GM18519 (cell line): ENCODE data around the gene SOX18.

ENCODE experiments used
- ATAC-seq: cut with Tn5 transposase; IDR thresholded peaks from one replicate; pipeline ENCODE4 v1.9.1; 2021; ENCODE audit warnings: mild to moderate bottlenecking, moderate library complexity; ENCODE audit not compliant: unreplicated experiment, low FRiP score

Gene SOX18

GRCh38 chr20:64039293-64040160 lies 9.9 kb downstream of the SOX18 start:
- no peak for ATAC-seq

DNA sequence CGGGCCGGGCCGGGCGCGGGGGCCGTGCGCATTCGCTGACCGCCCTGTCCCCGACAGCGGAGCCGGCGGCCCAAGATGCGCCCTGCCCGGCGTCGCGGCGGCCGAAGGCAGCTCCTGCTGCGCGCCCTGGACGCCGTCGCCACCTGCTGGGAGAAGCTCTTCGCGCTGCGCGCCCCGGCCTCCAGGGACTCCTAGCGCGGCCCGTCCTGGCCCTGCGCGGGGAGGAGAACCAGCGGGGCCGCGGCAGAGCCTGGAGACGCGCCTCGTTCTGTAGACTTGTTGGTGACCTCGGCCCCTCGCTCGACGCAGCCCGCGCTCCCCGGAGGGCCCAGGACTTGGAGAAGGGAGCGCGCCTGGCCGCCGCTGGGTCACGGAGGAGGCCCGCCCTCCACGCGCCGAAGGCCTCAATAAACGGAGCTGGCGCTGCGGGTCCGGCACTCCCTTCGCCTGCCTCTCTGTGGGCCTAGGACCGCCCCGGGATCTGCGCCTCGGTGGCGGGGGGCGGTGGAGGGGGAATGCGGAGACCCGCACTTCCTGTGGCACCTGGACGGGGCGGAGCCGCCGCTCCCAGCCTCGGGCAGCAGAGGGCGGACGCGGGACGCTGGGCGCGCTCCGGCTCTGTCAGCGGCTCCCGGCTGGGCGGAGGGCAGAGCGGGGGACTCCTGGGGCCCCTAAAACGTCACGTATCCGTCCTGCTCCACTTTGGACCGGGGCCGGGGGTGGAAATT lies 10.7 kb downstream of the SOX18 start:
- no peak for ATAC-seq

GRCh38 chr20:64038224-64038564 lies 11.2 kb downstream of the SOX18 start:
- no peak for ATAC-seq

DNA sequence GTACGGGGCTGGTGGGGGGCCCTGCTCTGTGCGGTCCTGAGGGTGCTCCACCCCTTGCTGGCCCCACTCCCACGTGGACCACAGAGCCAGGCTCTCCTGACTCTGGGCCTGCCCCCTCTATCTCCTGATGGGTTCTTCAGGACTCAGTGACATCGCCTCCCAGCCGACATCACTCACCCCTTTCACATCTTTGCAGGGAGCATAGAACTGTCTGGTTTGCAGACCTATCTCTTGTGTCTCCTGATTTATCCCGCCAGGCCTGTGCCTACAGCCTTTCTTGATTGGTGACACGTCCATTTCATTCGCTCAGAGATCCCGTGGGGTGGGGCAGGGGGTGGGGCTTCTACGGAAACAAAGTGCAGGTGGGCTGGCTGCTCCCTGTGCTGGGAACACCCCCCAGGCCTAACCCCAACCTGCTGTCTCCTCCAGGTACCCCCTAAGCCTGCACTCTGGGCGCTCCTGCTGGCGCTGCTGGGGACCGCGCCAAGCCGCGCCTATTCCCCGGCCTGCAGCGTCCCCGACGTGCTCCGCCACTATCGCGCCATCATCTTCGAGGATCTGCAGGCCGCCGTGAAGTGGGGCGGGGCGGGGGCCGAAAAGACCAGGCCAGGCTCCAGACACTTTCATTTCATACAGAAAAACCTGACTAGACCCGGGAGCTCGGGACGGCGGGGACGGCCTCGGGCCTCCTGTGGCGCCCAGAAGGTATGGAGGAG lies 11.8 kb downstream of the SOX18 start:
- ATAC-seq: no peak

GRCh38 chr20:64037199-64037497 lies 12.3 kb downstream of the SOX18 start:
- no peak for ATAC-seq

DNA sequence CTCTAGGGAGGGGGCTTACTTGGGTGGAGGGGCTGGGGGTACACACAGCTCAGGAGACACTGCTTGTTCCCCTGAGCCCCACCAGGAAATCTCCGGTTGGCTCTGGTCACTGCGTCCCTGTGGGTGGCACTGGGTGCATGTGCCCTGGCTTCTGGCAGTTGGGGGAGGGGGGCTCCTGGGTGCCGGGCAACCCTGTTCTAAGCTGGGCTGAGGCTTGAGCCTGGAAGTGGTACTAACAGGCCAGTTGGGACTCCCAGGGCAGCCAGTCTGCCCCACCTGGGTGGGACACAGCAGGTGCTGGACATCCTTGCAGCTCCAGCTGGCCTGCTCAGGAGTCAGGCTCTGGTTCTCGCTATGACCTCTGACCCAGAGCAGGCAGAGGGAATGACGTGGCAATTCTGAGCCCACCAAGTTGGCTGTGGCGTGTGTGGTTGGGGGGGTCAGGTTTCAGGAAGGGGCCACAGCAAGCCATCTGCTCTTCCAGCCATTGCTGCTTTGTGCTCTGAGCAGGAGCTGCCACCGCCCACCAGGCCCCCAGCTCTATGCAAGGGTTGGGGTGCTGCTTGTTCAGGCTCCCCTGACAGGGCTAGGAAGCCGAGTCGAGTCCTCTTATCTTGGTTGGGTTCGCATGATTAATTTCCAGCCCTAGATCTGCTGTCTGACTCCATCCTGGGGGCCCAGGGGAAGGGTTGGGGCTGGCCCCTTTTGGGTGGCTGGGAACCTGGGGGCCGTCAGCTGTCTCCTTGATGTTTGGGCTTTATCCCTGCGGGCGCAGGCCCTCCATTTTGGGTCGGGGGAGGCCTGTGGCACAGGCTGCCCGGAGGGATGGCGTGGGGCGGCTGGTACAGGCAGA lies 12.9 kb downstream of the SOX18 start:
- ATAC-seq: no peak

- ATAC-seq: no peak
Measured at GRCh38 chr20:64035933-64036345, 13.5 kb downstream of the SOX18 start, which contains the start of gene C20orf204. TSS of gene C20orf204 (plus strand) at chr20:64036182. CDS start at chr20:64036324, 142 bp downstream.

DNA sequence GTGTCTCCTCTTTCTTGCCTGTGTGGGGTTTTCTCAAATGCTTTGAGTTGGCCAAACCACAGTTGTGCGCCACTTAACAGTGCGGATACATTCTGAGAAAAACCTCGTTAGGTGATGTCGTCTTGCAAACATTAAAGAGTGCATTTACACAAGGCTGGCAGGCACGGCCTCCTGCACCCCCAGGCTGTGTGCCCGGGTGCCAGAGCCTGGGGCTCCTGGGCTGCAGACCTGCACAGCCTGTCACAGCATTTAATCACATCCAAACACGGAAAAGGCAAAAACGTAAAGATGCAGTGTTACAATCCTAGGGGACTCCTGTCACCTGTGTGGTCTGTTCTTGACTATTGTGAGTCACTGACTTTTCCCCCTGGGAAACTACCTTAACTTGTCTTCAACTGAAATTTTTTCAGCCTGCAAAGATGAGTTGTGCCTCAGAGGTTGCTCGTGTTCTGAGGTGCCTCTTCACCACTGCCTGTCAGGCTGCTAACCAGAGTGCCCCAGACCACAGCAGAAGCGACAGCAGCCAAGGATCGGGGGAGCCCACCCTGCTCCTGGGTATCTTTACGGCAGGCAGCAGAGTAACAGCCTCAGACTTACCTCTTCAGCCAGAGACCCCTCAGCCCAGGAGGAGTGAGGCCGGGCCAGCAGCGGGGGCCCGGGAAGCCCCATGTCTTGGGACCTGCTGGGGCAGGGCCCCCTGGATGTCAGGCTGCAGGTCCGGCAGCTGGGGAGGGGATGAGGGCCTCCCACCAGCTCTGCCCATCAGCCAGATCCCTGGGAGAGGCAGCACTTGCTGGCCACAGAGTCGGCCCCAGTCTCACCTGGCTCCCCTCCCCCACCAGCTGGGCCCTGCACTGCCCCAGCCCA lies 14.1 kb downstream of the SOX18 start:
- ATAC-seq: no peak

DNA sequence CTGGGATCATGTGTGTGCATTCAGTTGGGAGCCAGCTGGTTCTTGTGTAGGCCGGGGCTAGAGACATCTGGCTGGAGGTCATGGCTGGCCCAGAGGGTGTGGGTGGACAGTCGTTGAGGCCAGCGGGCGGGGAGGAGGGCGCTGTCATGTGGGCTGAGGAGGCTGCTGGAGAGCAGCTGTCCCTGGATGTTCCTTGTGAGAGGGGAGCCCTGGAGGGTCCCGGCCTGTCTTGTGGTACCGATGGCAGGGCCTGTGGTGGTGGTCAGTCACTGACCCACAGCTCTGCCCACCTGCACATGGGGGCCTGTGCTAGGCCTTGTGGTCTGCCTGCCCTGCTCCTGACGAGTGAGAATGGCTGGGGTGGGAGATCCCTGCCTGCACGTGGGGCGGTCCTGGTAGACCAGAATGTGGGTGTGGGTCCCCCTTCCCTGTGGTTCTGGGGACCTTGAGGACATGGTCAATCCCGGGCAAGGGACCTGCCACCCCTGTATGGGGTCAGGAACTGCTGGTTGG lies 15.4 kb downstream of the SOX18 start:
- no peak for ATAC-seq

- no peak for ATAC-seq
Measured at GRCh38 chr20:64032706-64033624, 16.5 kb downstream of the SOX18 start.

GRCh38 chr20:64031822-64032314 lies 17.6 kb downstream of the SOX18 start:
- no peak for ATAC-seq

- no peak for ATAC-seq
Measured at GRCh38 chr20:64030371-64031134, 18.9 kb downstream of the SOX18 start.

DNA sequence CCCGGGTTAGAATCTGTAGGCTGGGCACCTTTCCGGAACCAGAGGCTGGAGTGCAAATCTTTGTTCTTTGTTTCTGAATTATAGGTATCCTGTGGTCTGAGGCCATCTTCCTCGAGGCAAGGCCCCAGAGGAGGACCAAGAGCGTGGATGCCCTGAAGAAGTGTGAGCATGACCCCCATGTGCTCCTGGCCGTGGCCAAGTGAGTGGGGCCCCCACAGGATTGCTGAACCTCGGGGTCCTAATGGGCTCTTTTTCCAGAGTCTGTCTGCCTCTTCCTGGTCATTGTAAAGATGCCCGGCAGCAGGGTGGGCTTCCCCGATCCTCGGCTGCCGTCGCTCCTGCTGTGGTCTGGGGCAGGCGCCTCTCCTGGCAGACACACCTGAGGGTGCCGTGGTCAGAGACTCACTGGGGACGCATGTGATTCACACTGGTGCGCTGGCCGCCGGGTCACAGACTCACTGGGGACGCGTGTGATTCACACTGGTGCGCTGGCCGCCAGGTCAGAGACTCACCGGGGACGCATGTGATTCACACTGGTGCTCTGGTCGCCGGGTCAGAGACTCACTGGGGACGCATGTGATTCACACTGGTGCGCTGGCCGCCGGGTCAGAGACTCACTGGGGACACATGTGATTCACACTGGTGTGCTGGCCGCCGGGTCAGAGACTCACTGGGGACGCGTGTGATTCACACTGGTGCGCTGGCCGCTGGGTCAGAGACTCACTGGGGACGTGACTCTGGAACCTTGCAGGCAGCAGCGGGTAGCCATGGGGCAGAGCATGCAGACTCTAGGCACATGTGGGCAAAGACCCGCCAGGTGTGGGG lies 19.9 kb downstream of the SOX18 start:
- ATAC-seq: no peak

DNA sequence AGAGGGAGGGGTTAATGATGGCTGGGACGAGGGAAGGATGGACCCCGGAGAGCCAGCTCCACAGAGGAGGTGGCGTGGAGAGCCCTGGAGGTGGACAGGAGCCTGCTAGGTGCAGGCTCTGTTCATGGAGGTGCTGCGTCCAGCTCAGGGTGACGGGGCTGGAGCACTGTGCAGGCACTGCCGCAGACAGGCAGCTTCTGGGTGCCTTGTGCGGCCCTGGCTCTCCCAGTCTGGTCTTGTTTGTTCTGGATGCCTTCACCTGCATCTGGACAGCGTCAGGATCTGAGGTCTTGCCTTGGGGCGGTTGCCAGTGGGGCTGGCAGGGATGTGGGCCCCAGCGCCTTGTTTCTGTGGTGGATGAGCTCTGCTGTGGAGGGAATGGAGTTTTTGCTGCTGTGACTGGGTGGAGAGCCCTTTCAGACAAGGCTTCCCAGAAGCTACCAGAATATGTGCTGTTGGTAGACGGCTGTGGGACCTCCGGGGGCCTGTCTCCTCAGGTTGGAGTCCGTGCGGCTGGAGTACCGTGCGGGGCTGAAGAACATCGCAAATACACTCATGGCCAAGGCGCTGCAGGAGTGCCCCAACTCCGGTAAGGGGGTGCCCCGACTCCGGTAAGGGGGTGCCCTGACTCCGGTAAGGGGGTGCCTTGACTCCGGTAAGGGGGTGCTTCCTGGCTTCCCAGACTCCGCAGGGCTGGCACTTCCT lies 21.3 kb downstream of the SOX18 start:
- ATAC-seq: no peak

DNA sequence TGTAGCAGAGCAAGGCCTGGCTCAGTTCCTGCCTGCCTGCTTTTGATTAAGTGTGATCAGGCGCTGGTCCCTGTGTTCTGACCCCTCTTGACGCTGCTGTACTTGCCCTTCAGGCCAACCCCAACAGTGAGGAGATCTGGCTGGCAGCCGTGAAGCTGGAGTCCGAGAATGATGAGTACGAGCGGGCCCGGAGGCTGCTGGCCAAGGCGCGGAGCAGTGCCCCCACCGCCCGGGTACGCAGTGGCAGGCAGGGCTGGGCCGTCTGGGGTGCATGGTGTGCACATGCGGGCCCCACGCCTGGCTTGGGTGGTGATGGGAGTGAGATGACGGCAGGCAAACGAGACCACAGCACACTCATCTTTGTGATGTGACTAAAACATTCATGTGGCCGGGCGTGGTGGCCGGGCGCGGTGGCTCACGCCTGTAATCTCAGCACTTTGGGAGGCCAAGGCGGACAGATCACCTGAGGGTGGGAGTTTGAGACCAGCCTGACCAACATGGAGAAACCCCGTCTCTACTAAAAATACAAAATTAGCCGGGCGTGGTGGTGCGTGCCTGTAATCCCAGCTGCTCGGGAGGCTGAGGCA lies 23.5 kb downstream of the SOX18 start:
- ATAC-seq: no peak
